ENCODE results near the gene METTL22.

The METTL22 gene

GRCh38 chr16:8669481-8669880, 48.0 kb downstream of the METTL22 start:
- no peak for DNase-seq

GRCh38 chr16:8670014-8670560, 48.6 kb downstream of the METTL22 start:
- DNase-seq = no peak

DNA sequence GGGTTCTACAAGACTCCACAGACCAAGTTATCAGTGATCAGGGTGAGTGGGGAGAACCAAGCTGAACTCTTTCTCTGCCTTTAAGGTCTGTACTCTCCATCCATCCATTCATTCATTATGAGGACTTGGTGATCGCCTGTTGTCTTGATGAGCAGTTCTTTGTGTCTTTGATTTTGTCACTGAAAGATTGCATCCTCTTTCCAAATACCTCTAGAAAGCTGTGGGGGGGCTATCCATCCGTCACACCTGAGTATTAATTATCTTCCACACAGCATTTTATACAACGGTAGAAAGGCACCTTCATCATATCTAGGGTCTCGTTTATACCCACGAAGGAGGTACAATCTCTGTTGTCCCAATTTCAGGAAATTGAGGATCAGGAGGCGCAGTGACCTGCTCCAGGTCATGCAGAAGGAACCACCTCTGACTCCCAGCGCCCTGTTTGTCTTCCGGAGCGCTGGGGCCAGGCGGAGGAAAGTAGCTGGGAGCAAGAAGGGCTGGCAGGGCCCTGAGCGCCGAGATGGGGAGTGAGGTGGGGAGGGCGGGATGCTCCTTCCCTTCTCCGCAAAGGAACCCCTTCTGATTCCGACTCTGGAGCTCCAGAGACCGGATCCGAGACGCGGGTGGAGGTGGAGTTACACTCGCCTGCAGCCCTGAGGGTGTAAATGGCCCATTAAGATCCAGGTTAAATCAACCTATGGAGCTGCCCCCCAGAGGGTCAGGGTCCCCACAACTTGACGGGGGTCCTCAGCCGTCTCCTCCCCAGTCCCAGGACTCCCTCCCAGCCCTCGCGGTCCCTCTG, 52.3 kb downstream of the METTL22 start:
- DNase-seq = no peak

DNA sequence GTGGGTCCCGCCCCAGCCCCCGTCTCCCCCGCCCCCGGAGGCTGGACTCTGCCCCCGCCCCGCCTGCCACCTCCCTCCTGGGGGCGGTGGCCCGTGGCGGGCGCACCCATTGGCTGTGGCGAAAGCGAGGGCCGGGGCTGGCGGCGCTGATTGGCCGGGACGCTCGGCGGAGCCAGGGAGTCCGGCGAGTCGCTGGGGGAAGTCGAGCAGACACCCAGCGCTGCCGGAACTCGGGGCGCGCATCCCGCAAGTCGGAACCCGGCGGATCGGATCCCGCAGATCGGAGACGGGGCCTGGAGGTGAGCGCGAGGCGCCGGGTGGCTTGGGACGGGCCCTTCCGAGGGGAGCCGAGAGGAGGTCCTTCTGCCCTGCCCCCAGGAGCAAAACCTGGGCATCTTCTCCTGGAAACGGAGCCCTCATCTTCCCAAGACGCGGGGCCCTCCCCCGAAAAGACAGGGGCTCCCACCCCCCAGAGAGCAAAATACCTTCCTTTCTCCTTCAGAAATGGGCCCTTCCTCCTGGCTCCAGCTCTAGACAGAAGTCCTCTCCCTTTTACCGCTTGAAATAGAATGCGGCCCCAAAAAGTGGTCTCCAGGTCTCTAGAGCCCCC, 53.0 kb downstream of the METTL22 start, which contains the start of gene ABAT:
Gene ABAT (plus strand): TSS at position 205 of the 610 bp plus-strand sequence. CDS start 61,123 bp downstream, outside the sequence.
- DNase-seq = peak; percentile 41

GRCh38 chr16:8675183-8676159, 54.0 kb downstream of the METTL22 start:
- no peak for DNase-seq

DNA sequence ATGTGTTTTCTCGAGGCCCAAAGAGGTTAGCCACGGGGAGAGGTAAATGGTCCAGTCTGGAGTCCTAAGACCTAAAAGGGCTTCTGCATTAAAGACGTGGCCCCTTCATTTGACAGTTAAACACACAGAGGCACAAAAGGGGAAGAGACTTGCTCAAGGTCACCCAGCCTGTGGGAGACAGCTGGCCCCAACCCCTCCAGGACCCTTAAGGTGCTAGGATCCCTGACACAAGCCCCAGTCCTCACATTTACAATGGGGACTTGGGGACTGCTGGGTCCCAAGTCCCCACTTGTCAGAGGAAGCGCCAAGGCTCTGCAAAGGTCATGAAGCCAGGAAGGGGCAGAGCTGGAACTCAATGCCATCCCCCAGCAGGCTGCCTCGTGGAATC, 54.7 kb downstream of the METTL22 start:
- no peak for DNase-seq

GRCh38 chr16:8676737-8677375, 55.4 kb downstream of the METTL22 start:
- no peak for DNase-seq

- DNase-seq = no peak
Observed at GRCh38 chr16:8677481-8677880, 56.0 kb downstream of the METTL22 start.

DNA sequence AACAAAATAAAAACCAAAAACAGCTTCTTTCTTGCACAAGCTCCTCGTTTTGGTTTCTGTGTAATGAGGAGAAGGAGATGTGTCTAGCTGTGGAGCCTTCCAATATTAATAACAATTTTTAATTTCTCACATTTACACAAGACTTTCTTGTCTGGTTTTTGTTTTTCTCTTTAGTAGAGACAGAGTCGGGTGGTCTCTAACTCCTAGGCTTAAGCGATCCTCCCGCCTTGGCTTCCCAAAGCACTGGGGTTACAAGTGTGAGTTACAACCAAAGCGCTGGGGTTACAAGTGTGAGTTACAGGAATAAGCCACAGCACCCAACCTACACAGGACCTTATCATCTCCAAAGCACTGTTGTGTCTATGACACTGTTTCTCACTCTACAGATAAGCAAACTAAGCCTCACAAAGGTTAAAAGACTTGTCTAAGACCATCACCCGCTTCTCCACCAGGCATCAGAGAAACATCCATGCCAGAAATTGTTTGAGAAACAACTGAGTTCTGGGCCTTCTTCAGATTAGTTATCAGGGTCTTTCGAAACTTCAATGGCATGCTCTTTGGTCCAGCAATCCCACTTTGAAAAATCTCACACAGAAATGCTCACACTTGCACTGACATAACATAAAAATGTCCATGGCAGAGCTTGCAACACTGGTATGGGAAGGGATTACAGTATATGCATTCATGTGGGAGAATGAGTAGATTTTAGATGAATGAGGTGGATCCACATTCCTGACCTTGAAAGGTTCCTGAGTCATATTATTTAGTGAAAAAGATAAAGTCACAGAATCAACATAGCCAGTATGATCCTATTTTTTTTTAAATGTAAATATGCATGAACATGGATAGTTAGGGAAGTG, 56.8 kb downstream of the METTL22 start:
- no peak for DNase-seq

DNA sequence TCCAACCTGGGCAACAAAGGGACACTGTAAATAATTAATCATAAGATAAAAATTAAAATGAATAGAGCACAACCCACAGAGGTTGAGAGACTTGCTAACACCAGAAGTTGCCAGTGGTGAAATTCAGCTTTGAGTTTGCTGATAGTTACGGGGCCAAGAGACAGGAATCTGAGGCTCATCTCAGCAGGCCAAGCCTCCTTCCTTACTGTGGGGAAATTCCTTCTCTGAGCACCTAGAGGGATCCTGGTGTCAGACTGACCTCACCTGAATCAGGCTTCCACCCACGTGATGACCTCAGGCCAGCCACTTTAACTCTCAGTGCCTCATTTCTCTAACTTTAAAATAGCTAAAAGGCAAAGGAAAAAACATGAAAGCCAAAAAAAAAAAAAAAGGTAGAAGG, 57.7 kb downstream of the METTL22 start:
- DNase-seq = no peak

GRCh38 chr16:8682551-8683259, 61.2 kb downstream of the METTL22 start:
- no peak for DNase-seq

GRCh38 chr16:8683640-8684039, 62.1 kb downstream of the METTL22 start:
- no peak for DNase-seq

DNA sequence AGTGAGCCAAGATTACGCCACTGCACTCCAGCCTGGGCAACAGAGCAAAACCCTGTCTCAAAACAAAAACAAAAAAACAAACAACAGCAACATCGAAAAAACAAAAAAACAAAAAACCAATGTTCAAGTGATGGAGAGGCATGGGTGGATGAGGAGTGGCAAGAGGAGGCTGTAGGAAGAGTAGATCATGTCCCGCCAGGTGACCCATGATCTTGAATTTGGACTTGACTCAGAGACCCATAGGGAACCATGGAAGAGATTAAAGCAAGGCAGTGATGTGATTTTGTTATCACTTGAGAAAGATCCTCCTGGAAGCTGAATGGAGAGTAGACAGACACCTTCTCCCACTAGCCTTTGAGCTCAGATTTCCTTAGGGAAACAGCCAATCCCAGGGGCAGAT, 64.1 kb downstream of the METTL22 start:
- DNase-seq = no peak

DNA sequence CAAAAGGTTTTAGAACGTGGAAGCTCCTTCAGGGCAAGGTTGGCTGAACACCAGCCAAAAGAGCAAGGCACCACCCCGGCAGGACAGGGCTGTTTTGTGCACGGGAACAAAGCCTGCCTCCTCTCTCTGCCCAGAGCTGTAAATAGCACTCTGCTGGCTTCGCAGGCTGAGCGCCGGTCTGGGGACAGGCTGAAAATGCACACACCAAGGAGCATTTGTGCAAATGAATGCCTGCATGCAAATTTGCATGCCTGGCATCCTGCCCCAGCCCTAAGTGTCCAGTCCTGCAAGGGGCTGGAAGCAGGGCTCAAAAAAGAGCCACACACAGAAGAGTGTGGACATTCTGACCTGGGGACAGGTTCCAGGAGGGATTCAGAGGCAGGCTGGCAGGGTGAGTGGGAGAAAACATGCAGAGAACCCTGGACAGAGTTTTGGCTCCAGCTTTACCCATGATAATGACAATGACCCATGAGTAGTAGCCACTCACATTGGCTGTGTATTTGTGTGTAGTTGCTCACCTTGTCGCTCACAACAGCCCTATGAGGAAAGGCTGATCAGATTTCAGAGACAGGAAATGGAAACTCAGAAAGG, 64.6 kb downstream of the METTL22 start:
- no peak for DNase-seq

DNA sequence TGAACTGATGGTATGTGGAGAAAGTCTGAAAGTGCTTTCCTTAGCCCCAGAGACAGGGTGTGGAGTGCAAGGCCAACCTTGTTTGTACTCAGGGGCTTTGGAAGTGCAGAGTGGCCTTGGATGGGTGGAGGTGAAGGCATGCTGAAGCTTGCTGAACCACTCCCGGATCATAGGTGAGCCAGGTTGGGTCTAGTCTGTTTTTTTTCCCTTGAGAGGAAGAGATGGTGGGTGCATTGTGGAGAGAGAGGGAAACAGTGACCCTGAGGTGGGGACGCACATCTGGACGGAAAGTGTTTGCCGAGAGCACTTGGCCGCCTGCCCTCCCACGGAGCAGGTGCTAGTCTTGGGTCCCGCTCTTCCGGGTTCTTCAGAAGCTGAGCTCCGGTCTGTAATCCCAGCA, 65.4 kb downstream of the METTL22 start:
- no peak for DNase-seq

GRCh38 chr16:8689686-8690085, 68.2 kb downstream of the METTL22 start:
- DNase-seq = no peak

- no peak for DNase-seq
Observed at GRCh38 chr16:8691728-8692127, 70.2 kb downstream of the METTL22 start.

DNA sequence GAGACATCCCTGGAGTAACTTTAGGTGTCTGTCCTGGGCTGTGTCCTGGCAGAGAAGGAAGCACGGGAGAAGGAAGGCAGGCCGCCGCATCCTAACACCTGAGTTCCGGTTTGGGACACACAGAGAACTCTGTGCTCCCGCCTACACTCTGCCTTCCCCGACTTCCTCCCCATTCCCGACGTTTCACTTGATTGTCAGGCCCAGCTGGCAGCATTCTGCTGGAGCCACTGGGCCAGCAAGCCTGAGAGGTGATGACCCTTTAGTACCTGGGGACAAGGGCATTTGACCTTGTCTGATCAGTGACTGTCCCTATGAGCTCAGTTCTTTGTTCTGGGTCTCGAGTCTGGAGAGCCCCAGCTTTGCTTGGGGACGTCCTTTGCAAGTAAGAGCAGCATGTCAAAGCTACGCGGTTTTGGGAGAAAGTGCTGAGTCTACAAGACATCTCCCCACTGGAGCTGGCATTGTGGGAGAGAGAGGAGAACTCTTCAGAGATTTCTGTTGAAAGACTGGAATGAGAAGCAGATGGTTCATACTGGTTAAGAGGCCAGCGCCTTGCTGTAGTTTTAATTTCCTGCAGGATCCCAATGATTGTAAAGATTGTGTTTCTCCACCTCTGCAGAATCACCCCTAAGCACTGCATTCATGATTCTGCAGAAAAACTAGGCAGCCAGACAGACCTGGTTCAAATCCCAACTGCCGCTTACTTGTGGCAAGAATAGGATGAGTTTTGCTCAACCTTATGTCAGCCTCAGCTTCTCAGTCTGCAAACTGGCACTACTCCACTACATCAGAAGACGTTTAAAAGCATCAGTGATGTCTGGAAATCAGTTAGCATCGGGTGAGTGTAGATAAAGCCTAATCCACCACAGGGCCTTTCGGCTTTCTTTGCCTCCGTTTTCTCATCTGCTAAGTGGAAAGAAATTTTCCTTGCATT, 73.6 kb downstream of the METTL22 start:
- no peak for DNase-seq

DNA sequence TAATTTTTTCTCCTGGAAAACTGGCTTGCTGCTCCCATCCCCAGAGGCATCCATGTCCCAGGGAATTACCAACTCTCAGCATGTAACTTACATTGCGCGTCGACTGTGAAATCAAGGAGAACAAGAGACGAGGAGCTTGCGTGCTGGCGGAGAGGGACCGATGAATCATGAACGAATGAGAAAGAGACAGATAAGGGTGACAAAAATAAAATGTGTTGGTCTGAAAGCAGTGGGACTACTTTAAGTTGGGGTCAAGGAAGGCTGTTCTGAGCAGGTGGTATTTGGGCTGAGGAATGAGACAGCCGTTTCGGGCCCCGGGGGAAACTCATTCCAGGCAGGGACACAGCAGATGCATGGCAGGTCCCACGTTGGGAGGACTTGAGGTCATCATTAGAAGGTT, 75.4 kb downstream of the METTL22 start:
- no peak for DNase-seq
